Testis (tissue), 2 donors: Measurements from ENCODE around the gene C2CD3.

ENCODE experiments used
- CTCF ChIP-seq, 3 experiments: fragments of 450-650 bp in 2 of 3; fragments of 200-600 bp in 1 of 3; sonication (generic) in 1 of 3; IDR thresholded peaks; one replicate each; pipeline ENCODE4 v1.5.1; 2016 to 2019; ENCODE audit warnings: antibody characterized with exemption in 3 of 3, mild to moderate bottlenecking in 2 of 3, moderate library complexity in 1 of 3
- POLR2A ChIP-seq: fragments of 450-650 bp; IDR thresholded peaks from one replicate; pipeline ENCODE4 v1.6.1; 2017; ENCODE audit warnings: antibody characterized with exemption, mild to moderate bottlenecking, moderate library complexity

- TF ChIP-seq CTCF (IDR thresholded peaks at IDR 0.05) (no peak), POLR2A (no peak)
Measured at GRCh38 chr11:74055938-74056337, 114.9 kb downstream of the C2CD3 start.
